ENCODE measurements around the gene GRM2. TPM values are rescaled to one million over a fixed set of nuclear protein-coding genes. Genes with fewer than 3 reads are reported as not detected.

Gene GRM2
- total RNA-seq, 2 donors from 2014 or later, result 0.32 to 5.5 TPM

DNA sequence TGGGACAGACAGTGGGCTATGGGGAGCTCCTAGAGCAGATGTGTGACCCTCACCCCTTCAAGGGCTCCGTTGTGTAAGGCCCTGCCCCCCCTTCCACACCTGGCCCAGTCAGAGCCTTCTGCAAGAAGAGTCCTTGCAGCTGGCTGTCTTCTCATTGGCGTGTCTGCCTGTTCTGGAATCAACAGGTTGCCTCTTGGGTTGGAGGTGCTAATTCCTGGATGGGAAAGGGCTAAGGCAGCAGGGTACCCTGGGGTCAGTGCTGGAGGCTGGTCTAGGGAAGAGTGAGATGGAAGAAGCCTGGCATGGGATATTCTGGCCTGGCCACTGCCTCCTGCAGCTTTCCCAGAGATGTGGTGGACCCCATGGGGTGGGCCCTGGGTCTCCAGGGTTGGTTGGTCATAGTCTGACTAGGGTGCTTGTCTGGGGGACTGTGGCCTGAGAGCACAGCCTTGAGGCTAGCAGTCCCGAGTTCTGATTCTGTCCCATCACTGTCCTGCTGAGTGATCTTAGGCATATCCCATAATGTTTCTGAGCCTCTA lies 30.7 kb upstream of the GRM2 start:
- no peak for DNase-seq (ENCODE audit: low spot score)
- Histone ChIP-seq H3K36me3 (no peaks in the 10 kb centered on the region), H3K27me3 (replicated peaks; ENCODE audit: insufficient read depth) (no peaks in the 10 kb centered on the region), H3K27ac (no peak overlapping the region), H3K9me3 (no peaks in the 10 kb centered on the region), H3K4me3 (no peak overlapping the region), H3K4me1 (replicated peaks) (peaks cover 3% of the 10 kb centered on the region)
- WGBS, result 83% methylated on average over 3 of the region's 3 CpGs
- TF ChIP-seq, protein P1, sequence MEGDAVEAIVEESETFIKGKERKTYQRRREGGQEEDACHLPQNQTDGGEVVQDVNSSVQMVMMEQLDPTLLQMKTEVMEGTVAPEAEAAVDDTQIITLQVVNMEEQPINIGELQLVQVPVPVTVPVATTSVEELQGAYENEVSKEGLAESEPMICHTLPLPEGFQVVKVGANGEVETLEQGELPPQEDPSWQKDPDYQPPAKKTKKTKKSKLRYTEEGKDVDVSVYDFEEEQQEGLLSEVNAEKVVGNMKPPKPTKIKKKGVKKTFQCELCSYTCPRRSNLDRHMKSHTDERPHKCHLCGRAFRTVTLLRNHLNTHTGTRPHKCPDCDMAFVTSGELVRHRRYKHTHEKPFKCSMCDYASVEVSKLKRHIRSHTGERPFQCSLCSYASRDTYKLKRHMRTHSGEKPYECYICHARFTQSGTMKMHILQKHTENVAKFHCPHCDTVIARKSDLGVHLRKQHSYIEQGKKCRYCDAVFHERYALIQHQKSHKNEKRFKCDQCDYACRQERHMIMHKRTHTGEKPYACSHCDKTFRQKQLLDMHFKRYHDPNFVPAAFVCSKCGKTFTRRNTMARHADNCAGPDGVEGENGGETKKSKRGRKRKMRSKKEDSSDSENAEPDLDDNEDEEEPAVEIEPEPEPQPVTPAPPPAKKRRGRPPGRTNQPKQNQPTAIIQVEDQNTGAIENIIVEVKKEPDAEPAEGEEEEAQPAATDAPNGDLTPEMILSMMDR (IDR thresholded peaks at IDR 0.05), result no peak
- TF ChIP-seq POLR2AphosphoS5 (IDR thresholded peaks at IDR 0.05), result no peak
- TF ChIP-seq POLR2A (IDR thresholded peaks at IDR 0.05), result no peak
- intact Hi-C loops (cut with DNase I), result loop anchor here (10.0 kb wide), 1 partner anchor 1061 kb away; the partner anchor contains the start of genes CISH and MAPKAPK3

DNA sequence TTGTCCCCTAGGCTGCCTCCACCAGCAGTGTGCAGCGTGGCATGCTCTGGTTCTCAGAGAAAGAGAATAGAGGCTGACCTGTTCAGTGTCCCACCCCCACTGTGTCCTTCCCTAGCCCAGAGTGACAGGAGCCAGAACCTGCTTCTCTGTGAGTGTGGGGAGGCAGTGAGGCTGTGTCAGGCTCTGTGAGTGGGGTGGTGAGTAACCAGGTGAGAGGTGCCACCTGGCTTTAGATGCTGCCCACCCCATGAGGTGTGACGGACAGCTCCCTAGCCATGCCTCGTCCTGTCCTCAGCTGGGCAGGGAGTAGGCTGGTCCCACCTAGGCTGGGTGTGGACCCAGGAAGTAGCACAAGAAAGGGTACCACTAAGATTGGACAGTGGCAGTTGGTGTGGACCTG lies 29.5 kb upstream of the GRM2 start:
- Histone ChIP-seq H3K4me3 (no peak overlapping the region), H3K36me3 (no peaks in the 10 kb centered on the region), H3K27ac (no peak overlapping the region), H3K27me3 (replicated peaks; ENCODE audit: insufficient read depth) (no peaks in the 10 kb centered on the region), H3K4me1 (replicated peaks) (peaks cover 9% of the 10 kb centered on the region), H3K9me3 (no peaks in the 10 kb centered on the region)
- no peak for DNase-seq (ENCODE audit: low spot score)
- WGBS, result 97% methylated on average over 3 of the region's 3 CpGs
- TF ChIP-seq POLR2A (IDR thresholded peaks at IDR 0.05), result no peak
- TF ChIP-seq, protein P1 (IDR thresholded peaks at IDR 0.05), result no peak
- no peak for TF ChIP-seq POLR2AphosphoS5 (IDR thresholded peaks at IDR 0.05)
- intact Hi-C loops (cut with DNase I), result loop anchor here (10.0 kb wide), 1 partner anchor 1063 kb away; the partner anchor contains the start of genes CISH and MAPKAPK3

DNA sequence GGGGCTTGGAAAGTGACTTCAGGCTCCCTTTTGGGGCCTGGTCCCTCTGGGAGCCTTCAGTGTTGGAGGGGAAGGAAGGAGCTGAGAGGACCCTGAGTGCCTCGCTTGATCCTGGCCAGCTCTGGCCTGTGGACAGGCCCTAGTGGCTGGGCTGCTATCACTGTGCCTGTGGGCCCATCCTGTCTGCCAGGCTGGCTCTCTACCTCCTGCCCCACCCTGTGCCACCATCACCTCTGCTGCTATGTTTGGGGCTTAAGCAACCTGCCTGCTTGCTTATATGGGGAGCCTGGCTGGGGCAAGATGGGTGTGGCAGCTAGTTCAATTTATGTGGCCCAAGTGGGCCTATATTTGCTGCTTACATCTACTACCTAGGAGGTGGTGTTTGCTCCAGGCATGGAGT lies 28.7 kb upstream of the GRM2 start:
- H3K27ac ChIP-seq, result no peak overlapping the region
- no peak for DNase-seq (ENCODE audit: low spot score)
- no peaks in the 10 kb centered on the region for H3K27me3 ChIP-seq (replicated peaks; ENCODE audit: insufficient read depth)
- TF ChIP-seq POLR2AphosphoS5 (IDR thresholded peaks at IDR 0.05) (no peak), POLR2A (IDR thresholded peaks at IDR 0.05) (no peak)
- TF ChIP-seq, protein P1 (IDR thresholded peaks at IDR 0.05), result no peak
- peaks cover 9% of the 10 kb centered on the region for H3K4me1 ChIP-seq (replicated peaks)
- H3K9me3 ChIP-seq, result no peaks in the 10 kb centered on the region
- 100% methylated on average over 1 of the region's 1 CpG for WGBS
- intact Hi-C loops (cut with DNase I), result loop anchor here (10.0 kb wide), 1 partner anchor 1063 kb away; the partner anchor contains the start of genes CISH and MAPKAPK3
- no peaks in the 10 kb centered on the region for H3K36me3 ChIP-seq
- H3K4me3 ChIP-seq, result no peak overlapping the region

DNA sequence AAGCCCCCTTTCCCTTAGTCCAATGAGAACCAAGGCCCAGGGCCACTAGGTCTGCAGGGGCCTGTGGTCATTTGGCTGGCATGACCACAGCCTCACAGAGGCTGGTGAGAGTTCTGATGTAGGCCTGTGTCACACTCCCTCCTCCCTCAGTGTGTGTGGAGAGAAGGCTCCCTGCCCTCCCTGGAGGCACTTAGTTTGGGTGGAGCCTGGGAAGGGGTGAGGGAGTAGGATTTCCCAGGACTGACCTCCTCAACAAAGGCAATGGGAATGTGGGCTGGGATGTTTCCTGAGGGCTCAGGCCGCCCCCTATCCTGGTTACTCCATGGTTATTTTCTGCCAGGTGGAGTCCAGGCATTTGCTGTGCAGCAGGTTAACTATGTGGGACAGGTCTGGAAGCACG lies 28.2 kb upstream of the GRM2 start:
- TF ChIP-seq POLR2AphosphoS5 (IDR thresholded peaks at IDR 0.05) (no peak), POLR2A (IDR thresholded peaks at IDR 0.05) (no peak)
- TF ChIP-seq, protein P1 (IDR thresholded peaks at IDR 0.05), result no peak
- Histone ChIP-seq H3K4me1 (replicated peaks) (peaks cover 5% of the 10 kb centered on the region), H3K4me3 (no peak overlapping the region), H3K27me3 (replicated peaks; ENCODE audit: insufficient read depth) (no peaks in the 10 kb centered on the region), H3K27ac (no peak overlapping the region), H3K9me3 (no peaks in the 10 kb centered on the region), H3K36me3 (no peaks in the 10 kb centered on the region)
- intact Hi-C loops (cut with DNase I), result loop anchor here (10.0 kb wide), 1 partner anchor 1064 kb away; the partner anchor contains the start of genes CISH and MAPKAPK3
- no peak for DNase-seq (ENCODE audit: low spot score)
- 73% methylated on average over 2 of the region's 2 CpGs for WGBS

DNA sequence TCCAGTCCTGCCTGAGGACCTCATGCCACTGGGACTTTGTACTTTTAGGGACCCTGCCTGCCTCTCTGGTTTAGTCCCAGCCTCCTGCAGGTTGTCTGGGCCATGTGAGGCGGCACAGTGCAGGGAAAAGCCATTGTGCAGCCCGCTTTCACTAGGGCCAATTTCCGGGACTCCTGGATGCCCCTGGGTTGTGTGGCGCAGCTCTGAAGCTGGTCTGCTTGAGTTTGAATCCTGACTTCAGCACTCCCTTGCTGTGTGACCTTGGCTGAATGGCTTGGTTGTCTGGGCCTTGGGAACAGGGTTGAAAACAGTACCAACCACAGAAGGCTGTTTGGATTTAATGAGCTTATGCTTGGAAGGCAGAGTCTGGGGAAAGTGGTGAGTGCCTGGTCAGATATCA lies 27.6 kb upstream of the GRM2 start:
- Histone ChIP-seq H3K36me3 (peaks cover 0 to under 1% of the 10 kb centered on the region in 2 donors), H3K27ac (no peak overlapping the region), H3K4me1 (replicated peaks) (peaks cover 5% of the 10 kb centered on the region), H3K27me3 (replicated peaks; ENCODE audit: insufficient read depth) (no peaks in the 10 kb centered on the region), H3K4me3 (no peak overlapping the region), H3K9me3 (no peaks in the 10 kb centered on the region)
- DNase-seq (ENCODE audit: low spot score), result no peak
- TF ChIP-seq POLR2A (IDR thresholded peaks at IDR 0.05), result no peak
- TF ChIP-seq POLR2AphosphoS5 (IDR thresholded peaks at IDR 0.05), result no peak
- TF ChIP-seq, protein P1 (IDR thresholded peaks at IDR 0.05), result no peak
- WGBS, result 95% methylated on average over 4 of the region's 4 CpGs
- intact Hi-C loops (cut with DNase I), result loop anchor here (10.0 kb wide), 1 partner anchor 1065 kb away; the partner anchor contains the start of genes CISH and MAPKAPK3

Data from prostate gland (tissue), 2 donors.